ENCODE results near the gene HSP90AB1.

The HSP90AB1 gene

DNA sequence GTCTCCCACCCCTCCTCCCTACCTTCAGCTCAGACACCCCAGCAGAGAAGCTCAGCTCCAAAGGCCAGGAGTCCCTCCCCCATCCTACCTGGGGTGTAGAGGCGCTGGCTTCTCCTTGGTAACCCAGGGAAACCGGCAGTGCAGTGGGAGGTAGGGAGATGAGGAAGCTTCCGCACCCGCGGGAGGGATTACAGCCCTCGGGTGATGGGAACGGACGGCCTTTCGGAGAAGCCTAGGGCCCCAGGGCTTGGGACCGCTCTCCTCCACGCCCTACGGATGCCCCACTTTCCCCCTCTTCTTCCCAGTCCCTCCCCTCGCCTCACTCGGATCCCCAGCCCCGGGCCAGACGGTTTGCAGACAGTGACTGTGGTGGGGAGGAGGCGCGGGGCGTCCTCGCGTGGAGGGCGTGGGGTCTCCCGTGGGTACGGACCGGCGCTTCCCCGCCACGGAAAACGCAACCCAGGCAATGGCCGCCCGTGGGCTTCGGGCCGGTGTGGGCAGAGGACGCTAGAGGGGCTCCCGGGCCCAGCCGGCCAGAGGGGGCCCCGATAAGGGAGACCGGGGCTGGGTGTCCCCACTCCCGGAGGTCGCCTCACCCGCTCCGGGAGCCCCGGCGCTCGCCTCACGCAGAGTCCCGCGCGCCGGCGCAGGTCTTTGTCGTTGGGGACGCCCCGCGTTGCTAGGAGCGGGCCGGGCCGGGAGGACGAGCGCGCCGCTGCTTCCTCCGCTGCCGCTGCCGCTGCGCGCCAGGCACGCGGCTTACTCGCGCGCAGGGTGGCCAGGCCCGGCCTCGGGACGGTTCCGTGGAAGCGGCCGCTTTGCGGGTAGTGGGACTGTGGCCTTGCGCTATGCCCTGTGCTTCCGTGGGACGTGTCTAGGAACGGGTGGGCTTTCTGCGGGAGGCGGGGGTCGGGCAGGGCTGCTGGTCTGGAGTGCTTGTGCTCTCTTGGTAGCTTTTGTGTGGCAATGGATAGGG is 50.5 kb downstream of the HSP90AB1 start:
- Histone ChIP-seq H3K27ac (ENCODE audit: low read length) (no peak overlapping the region), H3K4me3 (ENCODE audit: low read length in 2 of 2) (peak overlapping the region; percentile 62 to 69), H3K9me3 (ENCODE audit: control insufficient read depth in 2 of 2, low read length in 2 of 2) (no peaks in the 10 kb centered on the region), H3K9ac (ENCODE audit: low read length in 2 of 2) (no peak overlapping the region), H3K27me3 (ENCODE audit: control insufficient read depth in 1 of 2, insufficient read depth in 2 of 2, low read length in 2 of 2) (peaks cover 36 to 40% of the 10 kb centered on the region in 2 donors), H3K4me1 (ENCODE audit: control insufficient read depth, insufficient read depth, low read length) (peaks cover 15% of the 10 kb centered on the region), H3K36me3 (ENCODE audit: control insufficient read depth in 2 of 2, insufficient read depth in 2 of 2, low read length in 2 of 2) (peaks cover 10 to 13% of the 10 kb centered on the region in 2 donors)

GRCh38 chr6:44298055-44298803 is 51.3 kb downstream of the HSP90AB1 start:
- Histone ChIP-seq H3K4me1 (ENCODE audit: control insufficient read depth, insufficient read depth, low read length) (peaks cover 15% of the 10 kb centered on the region), H3K4me3 (ENCODE audit: low read length in 2 of 2) (peak overlapping the region; percentile 62 to 69), H3K27me3 (ENCODE audit: control insufficient read depth in 1 of 2, insufficient read depth in 2 of 2, low read length in 2 of 2) (peaks cover 30 to 34% of the 10 kb centered on the region in 2 donors), H3K36me3 (ENCODE audit: control insufficient read depth in 2 of 2, insufficient read depth in 2 of 2, low read length in 2 of 2) (peaks cover 19 to 21% of the 10 kb centered on the region in 2 donors), H3K27ac (ENCODE audit: low read length) (no peak overlapping the region), H3K9ac (ENCODE audit: low read length in 2 of 2) (no peak overlapping the region), H3K9me3 (ENCODE audit: control insufficient read depth in 2 of 2, low read length in 2 of 2) (no peaks in the 10 kb centered on the region)

GRCh38 chr6:44298864-44299263 is 52.0 kb downstream of the HSP90AB1 start:
- Histone ChIP-seq H3K4me1 (ENCODE audit: control insufficient read depth, insufficient read depth, low read length) (peaks cover 15% of the 10 kb centered on the region), H3K9me3 (ENCODE audit: control insufficient read depth in 2 of 2, low read length in 2 of 2) (no peaks in the 10 kb centered on the region), H3K9ac (ENCODE audit: low read length in 2 of 2) (no peak overlapping the region), H3K36me3 (ENCODE audit: control insufficient read depth in 2 of 2, insufficient read depth in 2 of 2, low read length in 2 of 2) (peaks cover 25 to 26% of the 10 kb centered on the region in 2 donors), H3K4me3 (ENCODE audit: low read length in 2 of 2) (no peak overlapping the region), H3K27ac (ENCODE audit: low read length) (no peak overlapping the region), H3K27me3 (ENCODE audit: control insufficient read depth in 1 of 2, insufficient read depth in 2 of 2, low read length in 2 of 2) (peaks cover 27 to 29% of the 10 kb centered on the region in 2 donors)

DNA sequence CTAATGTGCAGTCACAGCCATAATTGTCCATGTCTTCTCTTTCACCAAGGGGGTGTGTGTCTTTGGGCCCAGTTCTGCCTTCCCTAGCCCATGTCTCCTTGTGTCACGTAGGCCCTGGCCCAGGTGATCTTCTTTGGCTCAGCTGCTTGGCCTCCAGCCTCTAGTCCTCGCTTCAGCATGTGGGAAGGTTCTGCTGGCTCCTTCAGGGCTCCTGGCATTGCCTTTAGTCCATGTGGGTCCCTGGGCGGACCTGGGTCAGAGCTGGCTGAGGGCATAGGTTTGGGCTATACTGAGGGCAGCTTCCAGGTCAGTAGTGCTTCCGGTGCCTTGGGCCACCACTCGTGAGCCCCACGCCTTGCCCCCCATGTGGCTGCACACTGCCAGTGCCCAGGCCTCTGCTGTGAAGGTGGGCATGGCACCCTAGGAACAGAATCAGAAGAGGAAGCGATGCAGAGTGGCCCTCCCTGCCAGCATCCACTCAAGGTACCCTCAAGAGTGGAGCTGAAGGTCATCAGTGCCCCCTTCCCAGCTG is 53.5 kb downstream of the HSP90AB1 start:
- Histone ChIP-seq H3K9ac (ENCODE audit: low read length in 2 of 2) (no peak overlapping the region), H3K9me3 (ENCODE audit: control insufficient read depth in 2 of 2, low read length in 2 of 2) (no peaks in the 10 kb centered on the region), H3K36me3 (ENCODE audit: control insufficient read depth in 2 of 2, insufficient read depth in 2 of 2, low read length in 2 of 2) (peaks cover 28 to 38% of the 10 kb centered on the region in 2 donors), H3K27me3 (ENCODE audit: control insufficient read depth in 1 of 2, insufficient read depth in 2 of 2, low read length in 2 of 2) (peaks cover 20 to 22% of the 10 kb centered on the region in 2 donors), H3K27ac (ENCODE audit: low read length) (no peak overlapping the region), H3K4me3 (ENCODE audit: low read length in 2 of 2) (no peak overlapping the region), H3K4me1 (ENCODE audit: control insufficient read depth, insufficient read depth, low read length) (peaks cover 15% of the 10 kb centered on the region)

- H3K9me3 ChIP-seq (ENCODE audit: control insufficient read depth in 2 of 2, low read length in 2 of 2): no peaks in the 10 kb centered on the region
- peaks cover 28 to 45% of the 10 kb centered on the region in 2 donors for H3K36me3 ChIP-seq (ENCODE audit: control insufficient read depth in 2 of 2, insufficient read depth in 2 of 2, low read length in 2 of 2)
- no peak overlapping the region for H3K9ac ChIP-seq (ENCODE audit: low read length in 2 of 2)
- no peak overlapping the region for H3K4me3 ChIP-seq (ENCODE audit: low read length in 2 of 2)
- peaks cover 14 to 18% of the 10 kb centered on the region in 2 donors for H3K27me3 ChIP-seq (ENCODE audit: control insufficient read depth in 1 of 2, insufficient read depth in 2 of 2, low read length in 2 of 2)
- peaks cover 15% of the 10 kb centered on the region for H3K4me1 ChIP-seq (ENCODE audit: control insufficient read depth, insufficient read depth, low read length)
- H3K27ac ChIP-seq (ENCODE audit: low read length): no peak overlapping the region
Observed at GRCh38 chr6:44301106-44301505, 54.2 kb downstream of the HSP90AB1 start.

- Histone ChIP-seq H3K9ac (ENCODE audit: low read length in 2 of 2) (no peak overlapping the region), H3K27me3 (ENCODE audit: control insufficient read depth in 1 of 2, insufficient read depth in 2 of 2, low read length in 2 of 2) (peaks cover 5 to 9% of the 10 kb centered on the region in 2 donors), H3K27ac (ENCODE audit: low read length) (no peak overlapping the region), H3K4me3 (ENCODE audit: low read length in 2 of 2) (no peak overlapping the region), H3K9me3 (ENCODE audit: control insufficient read depth in 2 of 2, low read length in 2 of 2) (no peaks in the 10 kb centered on the region), H3K36me3 (ENCODE audit: control insufficient read depth in 2 of 2, insufficient read depth in 2 of 2, low read length in 2 of 2) (peaks cover 28 to 49% of the 10 kb centered on the region in 2 donors), H3K4me1 (ENCODE audit: control insufficient read depth, insufficient read depth, low read length) (peaks cover 11% of the 10 kb centered on the region)
Observed at GRCh38 chr6:44301782-44302564, 55.1 kb downstream of the HSP90AB1 start.

- no peak overlapping the region for H3K9ac ChIP-seq (ENCODE audit: low read length in 2 of 2)
- peaks cover 28 to 51% of the 10 kb centered on the region in 2 donors for H3K36me3 ChIP-seq (ENCODE audit: control insufficient read depth in 2 of 2, insufficient read depth in 2 of 2, low read length in 2 of 2)
- H3K27me3 ChIP-seq (ENCODE audit: control insufficient read depth in 1 of 2, insufficient read depth in 2 of 2, low read length in 2 of 2): peaks cover under 1 to 3% of the 10 kb centered on the region in 2 donors
Observed at GRCh38 chr6:44302856-44303255, 56.0 kb downstream of the HSP90AB1 start.

More at GRCh38 chr6:44302856-44303255, 56.0 kb downstream of the HSP90AB1 start:
- H3K4me3 ChIP-seq (ENCODE audit: low read length in 2 of 2): no peak overlapping the region
- peaks cover 2% of the 10 kb centered on the region for H3K4me1 ChIP-seq (ENCODE audit: control insufficient read depth, insufficient read depth, low read length)
- no peaks in the 10 kb centered on the region for H3K9me3 ChIP-seq (ENCODE audit: control insufficient read depth in 2 of 2, low read length in 2 of 2)
- H3K27ac ChIP-seq (ENCODE audit: low read length): no peak overlapping the region
